ENCODE measurements around the gene ZC3H12C.

Gene ZC3H12C

DNA sequence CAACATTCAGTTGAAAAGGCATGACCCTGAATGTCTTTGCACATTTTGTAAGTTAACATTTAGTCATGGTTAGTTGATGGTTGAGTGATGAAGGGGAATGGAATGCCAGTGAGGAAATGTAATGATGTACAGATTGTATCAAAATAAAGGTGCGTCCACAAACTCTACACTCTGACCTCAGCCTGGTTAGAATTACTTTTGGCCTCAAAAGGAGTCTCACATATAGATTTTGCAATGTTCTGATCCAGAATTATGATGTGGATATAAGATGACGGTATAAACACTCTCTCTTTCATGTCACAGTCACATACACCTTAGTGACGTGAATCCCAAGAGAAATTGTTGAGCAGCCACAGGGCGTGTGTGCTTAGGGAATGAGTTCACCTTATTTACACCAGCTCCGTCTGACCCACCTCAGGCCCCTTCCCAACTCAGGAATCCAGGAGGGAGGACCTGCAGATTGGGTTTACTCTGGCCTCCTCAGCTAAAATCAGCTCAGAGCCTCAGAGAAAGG lies 103.1 kb downstream of the ZC3H12C start:
- Histone ChIP-seq H4K20me1 (ENCODE audit: insufficient read depth) (no peaks in the 10 kb centered on the region), H3K4me3 (IDR thresholded peaks at IDR 0.05; ENCODE audit: insufficient read depth, low read depth, low read length) (no peak overlapping the region), H3K27me3 (ENCODE audit: insufficient read depth, low read depth) (no peaks in the 10 kb centered on the region), H3K9ac (no peak overlapping the region), H3K4me1 (ENCODE audit: low read depth, poor library complexity, severe bottlenecking) (peaks cover 11% of the 10 kb centered on the region), H3K4me2 (no peak overlapping the region), H3K79me2 (ENCODE audit: insufficient read depth, low read depth) (no peaks in the 10 kb centered on the region), H2AFZ (ENCODE audit: low read depth) (no peak overlapping the region), H3K27ac (no peak overlapping the region), H3K36me3 (ENCODE audit: insufficient read depth) (no peaks in the 10 kb centered on the region)
- TF ChIP-seq, protein P1, sequence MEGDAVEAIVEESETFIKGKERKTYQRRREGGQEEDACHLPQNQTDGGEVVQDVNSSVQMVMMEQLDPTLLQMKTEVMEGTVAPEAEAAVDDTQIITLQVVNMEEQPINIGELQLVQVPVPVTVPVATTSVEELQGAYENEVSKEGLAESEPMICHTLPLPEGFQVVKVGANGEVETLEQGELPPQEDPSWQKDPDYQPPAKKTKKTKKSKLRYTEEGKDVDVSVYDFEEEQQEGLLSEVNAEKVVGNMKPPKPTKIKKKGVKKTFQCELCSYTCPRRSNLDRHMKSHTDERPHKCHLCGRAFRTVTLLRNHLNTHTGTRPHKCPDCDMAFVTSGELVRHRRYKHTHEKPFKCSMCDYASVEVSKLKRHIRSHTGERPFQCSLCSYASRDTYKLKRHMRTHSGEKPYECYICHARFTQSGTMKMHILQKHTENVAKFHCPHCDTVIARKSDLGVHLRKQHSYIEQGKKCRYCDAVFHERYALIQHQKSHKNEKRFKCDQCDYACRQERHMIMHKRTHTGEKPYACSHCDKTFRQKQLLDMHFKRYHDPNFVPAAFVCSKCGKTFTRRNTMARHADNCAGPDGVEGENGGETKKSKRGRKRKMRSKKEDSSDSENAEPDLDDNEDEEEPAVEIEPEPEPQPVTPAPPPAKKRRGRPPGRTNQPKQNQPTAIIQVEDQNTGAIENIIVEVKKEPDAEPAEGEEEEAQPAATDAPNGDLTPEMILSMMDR (conservative IDR thresholded peaks at IDR 0.05; ENCODE audit: low read depth, low read length): no peak

DNA sequence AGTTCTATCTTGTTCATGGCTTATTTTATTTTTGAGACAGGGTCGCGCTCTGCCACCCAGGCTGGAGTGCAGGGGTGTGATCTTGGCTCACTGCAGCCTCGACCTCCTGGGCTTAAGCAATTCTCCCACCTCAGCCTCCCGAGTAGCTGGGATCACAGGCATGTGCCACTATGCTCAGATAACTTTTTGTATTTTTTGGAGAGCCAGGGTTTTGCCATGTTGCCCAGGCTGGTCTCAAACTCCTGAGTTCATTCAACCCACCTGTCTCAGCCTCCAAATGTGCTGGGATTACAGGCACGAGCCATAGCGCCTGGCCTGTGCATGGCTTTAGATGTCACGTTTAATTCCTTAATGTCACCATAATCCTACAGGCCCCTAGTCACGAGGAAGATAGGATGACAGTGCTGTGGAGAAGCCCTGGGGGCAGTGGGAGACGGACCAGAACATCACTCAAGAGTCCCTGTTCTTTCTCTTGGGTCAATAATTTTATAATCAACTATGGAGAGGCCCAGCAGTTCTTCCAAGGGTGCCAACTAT lies 103.8 kb downstream of the ZC3H12C start:
- no peak overlapping the region for H2AFZ ChIP-seq (ENCODE audit: low read depth)
- H3K9ac ChIP-seq: no peak overlapping the region
- no peaks in the 10 kb centered on the region for H4K20me1 ChIP-seq (ENCODE audit: insufficient read depth)

DNA sequence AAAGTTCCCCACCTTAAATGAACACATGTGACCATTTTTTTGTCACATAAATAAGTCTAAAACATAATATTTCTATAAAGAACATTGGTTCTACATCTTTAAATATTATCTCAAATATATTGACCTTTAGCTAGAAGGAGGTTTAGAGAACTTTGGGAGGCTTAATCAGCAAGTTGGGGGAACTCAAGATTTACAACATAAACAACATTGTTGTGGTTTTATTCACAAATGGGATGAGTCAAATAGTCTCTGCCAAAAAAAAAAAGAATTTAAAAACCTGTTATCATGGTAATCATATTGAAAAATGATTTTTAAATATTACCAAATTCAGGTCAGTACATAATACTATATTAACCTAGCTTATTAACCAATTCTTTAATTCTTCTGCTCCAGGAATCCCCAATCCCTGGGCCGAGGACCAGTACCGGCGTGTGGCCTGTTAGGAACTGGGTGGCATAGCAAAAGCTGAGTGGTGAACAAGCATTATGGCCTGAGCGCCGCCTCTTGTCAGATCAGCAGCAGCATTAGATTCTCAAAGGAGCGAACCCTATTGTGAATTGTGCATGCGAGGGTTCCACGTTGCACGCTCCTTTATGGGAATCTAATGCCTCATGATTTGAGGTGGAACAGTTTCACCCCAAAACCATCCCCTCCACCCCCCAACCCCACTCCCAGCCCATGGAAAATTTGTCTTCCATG lies 105.0 kb downstream of the ZC3H12C start:
- Histone ChIP-seq H3K4me3 (IDR thresholded peaks at IDR 0.05; ENCODE audit: insufficient read depth, low read depth, low read length) (no peak overlapping the region), H3K27ac (no peak overlapping the region), H3K4me2 (no peak overlapping the region), H2AFZ (ENCODE audit: low read depth) (no peak overlapping the region), H4K20me1 (ENCODE audit: insufficient read depth) (no peaks in the 10 kb centered on the region), H3K79me2 (ENCODE audit: insufficient read depth, low read depth) (no peaks in the 10 kb centered on the region), H3K27me3 (ENCODE audit: insufficient read depth, low read depth) (no peaks in the 10 kb centered on the region), H3K36me3 (ENCODE audit: insufficient read depth) (no peaks in the 10 kb centered on the region), H3K4me1 (ENCODE audit: low read depth, poor library complexity, severe bottlenecking) (peaks cover 3% of the 10 kb centered on the region), H3K9ac (no peak overlapping the region)
- TF ChIP-seq, protein P1 (conservative IDR thresholded peaks at IDR 0.05; ENCODE audit: low read depth, low read length): no peak

More for the DNA sequence above, 103.8 kb downstream of the ZC3H12C start:
- no peak overlapping the region for H3K4me3 ChIP-seq (IDR thresholded peaks at IDR 0.05; ENCODE audit: insufficient read depth, low read depth, low read length)
- H3K36me3 ChIP-seq (ENCODE audit: insufficient read depth): no peaks in the 10 kb centered on the region
- no peak overlapping the region for H3K4me2 ChIP-seq
- TF ChIP-seq, protein P1 (conservative IDR thresholded peaks at IDR 0.05; ENCODE audit: low read depth, low read length): no peak
- H3K27ac ChIP-seq: no peak overlapping the region
- H3K79me2 ChIP-seq (ENCODE audit: insufficient read depth, low read depth): no peaks in the 10 kb centered on the region
- H3K27me3 ChIP-seq (ENCODE audit: insufficient read depth, low read depth): no peaks in the 10 kb centered on the region
- peaks cover 12% of the 10 kb centered on the region for H3K4me1 ChIP-seq (ENCODE audit: low read depth, poor library complexity, severe bottlenecking)

DNA sequence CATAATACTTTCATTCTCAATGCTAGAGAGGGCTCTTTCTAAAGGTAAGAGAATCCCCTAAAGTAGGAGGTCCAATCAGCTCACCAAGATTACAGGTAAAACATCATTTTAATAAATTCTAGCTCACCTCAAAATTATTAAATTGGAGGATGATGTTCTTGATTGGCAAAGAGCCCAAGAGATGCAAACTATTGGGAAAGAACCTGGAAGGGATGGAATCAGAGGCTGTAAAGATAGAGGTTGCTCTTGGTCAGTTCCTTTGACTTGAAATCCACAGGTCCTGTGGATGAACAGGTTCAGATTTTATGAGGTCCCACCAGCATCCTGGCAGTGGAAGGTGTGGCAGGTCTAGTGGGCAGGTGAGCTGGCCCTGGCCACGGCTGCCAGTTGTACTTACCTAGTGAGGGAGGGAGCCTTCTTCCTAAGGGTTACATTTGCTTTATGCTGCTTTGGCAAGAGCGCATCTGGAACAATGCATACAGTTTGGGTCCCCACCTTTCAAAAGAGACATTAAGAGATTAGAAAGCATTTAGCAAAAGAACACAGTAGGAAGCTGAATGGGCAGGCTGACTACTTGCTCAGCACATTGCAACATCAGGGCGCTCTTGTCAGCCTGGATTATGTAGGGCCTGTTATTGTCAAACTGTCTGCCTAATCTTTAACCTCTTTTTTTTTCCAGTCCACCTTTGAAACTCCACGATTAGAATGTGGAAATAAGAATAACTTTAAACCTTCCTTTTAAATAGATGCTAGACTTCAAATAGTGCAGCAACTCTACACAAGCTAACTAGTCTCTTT lies 106.2 kb downstream of the ZC3H12C start:
- Histone ChIP-seq H3K9ac (no peak overlapping the region), H3K27me3 (ENCODE audit: insufficient read depth, low read depth) (no peaks in the 10 kb centered on the region), H3K79me2 (ENCODE audit: insufficient read depth, low read depth) (no peaks in the 10 kb centered on the region), H2AFZ (ENCODE audit: low read depth) (no peak overlapping the region), H3K4me1 (ENCODE audit: low read depth, poor library complexity, severe bottlenecking) (peaks cover 3% of the 10 kb centered on the region), H3K36me3 (ENCODE audit: insufficient read depth) (no peaks in the 10 kb centered on the region), H3K4me2 (no peak overlapping the region), H3K27ac (no peak overlapping the region), H3K4me3 (IDR thresholded peaks at IDR 0.05; ENCODE audit: insufficient read depth, low read depth, low read length) (no peak overlapping the region), H4K20me1 (ENCODE audit: insufficient read depth) (no peaks in the 10 kb centered on the region)
- TF ChIP-seq, protein P1 (conservative IDR thresholded peaks at IDR 0.05; ENCODE audit: low read depth, low read length): no peak

All from KMS-11 (cell line).